H1 (cell line): ENCODE measurements around the gene TAF6.

Source experiments
- CBX5 ChIP-seq: fragments of 300-800, 300-1000 bp; sonication (generic); IDR thresholded peaks from 2 replicates; pipeline ENCODE4 v1.7.1; 2016; ENCODE audit warnings: antibody characterized with exemption, low read length, low read depth
- CBX8 ChIP-seq: fragments of 300-800, 300-1000 bp; sonication (generic); IDR thresholded peaks from 2 replicates; pipeline ENCODE4 v1.7.1; 2016; ENCODE audit warnings: low read depth, low read length, borderline replicate concordance
- CEBPB ChIP-seq: IDR thresholded peaks from 2 replicates; pipeline ENCODE4 v1.6.1; 2012; ENCODE audit warnings: low read depth, low read length
- EP300 ChIP-seq, 2 experiments: IDR thresholded peaks; 1 replicate in 1 of 2; 2 replicates in 1 of 2; pipeline ENCODE4 v1.6.1; 2011 to 2012; ENCODE audit warnings: low read depth in 2 of 2, low read length in 2 of 2, mild to moderate bottlenecking in 2 of 2, borderline replicate concordance in 1 of 2, inconsistent platforms in 1 of 2, moderate library complexity in 1 of 2
- EZH2 ChIP-seq: fragments of 200-600 bp; sonication (generic); IDR thresholded peaks from 2 replicates; pipeline ENCODE4 v1.7.1; 2012; ENCODE audit warnings: low read depth, mild to moderate bottlenecking, moderate library complexity, low read length, inconsistent platforms; ENCODE audit not compliant: severe bottlenecking
- KDM1A ChIP-seq: fragments of 200-600, 300-600 bp; sonication (generic); IDR thresholded peaks from 2 replicates; pipeline ENCODE4 v1.7.1; 2016; ENCODE audit warnings: mild to moderate bottlenecking, low read length, borderline replicate concordance
- MAFK ChIP-seq: IDR thresholded peaks from 2 replicates; pipeline ENCODE4 v1.6.1; 2012; ENCODE audit warnings: low read depth, mild to moderate bottlenecking, improper control_type of control experiment, low read length
- NRF1 ChIP-seq: IDR thresholded peaks from 2 replicates; pipeline ENCODE4 v1.6.1; 2011; ENCODE audit warnings: mild to moderate bottlenecking, low read depth, low read length, improper control_type of control experiment
- POLR2A ChIP-seq, 2 experiments: IDR thresholded peaks; 1 replicate in 1 of 2; 2 replicates in 1 of 2; pipeline ENCODE4 v1.6.1; 2011; ENCODE audit warnings: low read depth in 2 of 2, low read length in 2 of 2, mild to moderate bottlenecking in 2 of 2; ENCODE audit errors: control extremely low read depth in 1 of 2
- RAD21 ChIP-seq, 2 experiments: IDR thresholded peaks in 1 of 2; conservative IDR thresholded peaks in 1 of 2; 2 replicates each; pipeline ENCODE4 v1.6.1; 2011; ENCODE audit warnings: low read depth in 2 of 2, low read length in 2 of 2, improper control_type of control experiment in 1 of 2, inconsistent platforms in 1 of 2, mild to moderate bottlenecking in 1 of 2, moderate library complexity in 1 of 2
- YY1 ChIP-seq: IDR thresholded peaks from 2 replicates; pipeline ENCODE4 v1.6.1; 2011; ENCODE audit warnings: low read depth, mild to moderate bottlenecking, low read length
- TF ChIP-seq, protein P1 (sequence below), 3 experiments: IDR thresholded peaks; 1 replicate in 2 of 3; 2 replicates in 1 of 3; pipeline versions ENCODE4 v1.5.1 to v1.6.1; 2011; ENCODE audit warnings: low read length in 3 of 3, mild to moderate bottlenecking in 3 of 3, inconsistent platforms in 2 of 3, low read depth in 1 of 3, moderate library complexity in 1 of 3; ENCODE audit not compliant: insufficient read depth in 1 of 3; ENCODE audit errors: control extremely low read depth in 1 of 3
- TF ChIP-seq, protein P2 (sequence below): IDR thresholded peaks from 2 replicates; pipeline ENCODE4 v1.6.1; 2012; ENCODE audit warnings: inconsistent platforms
- TF ChIP-seq, protein P3 (sequence below): IDR thresholded peaks from 2 replicates; pipeline ENCODE4 v1.6.1; 2012; ENCODE audit warnings: inconsistent platforms

DNA sequence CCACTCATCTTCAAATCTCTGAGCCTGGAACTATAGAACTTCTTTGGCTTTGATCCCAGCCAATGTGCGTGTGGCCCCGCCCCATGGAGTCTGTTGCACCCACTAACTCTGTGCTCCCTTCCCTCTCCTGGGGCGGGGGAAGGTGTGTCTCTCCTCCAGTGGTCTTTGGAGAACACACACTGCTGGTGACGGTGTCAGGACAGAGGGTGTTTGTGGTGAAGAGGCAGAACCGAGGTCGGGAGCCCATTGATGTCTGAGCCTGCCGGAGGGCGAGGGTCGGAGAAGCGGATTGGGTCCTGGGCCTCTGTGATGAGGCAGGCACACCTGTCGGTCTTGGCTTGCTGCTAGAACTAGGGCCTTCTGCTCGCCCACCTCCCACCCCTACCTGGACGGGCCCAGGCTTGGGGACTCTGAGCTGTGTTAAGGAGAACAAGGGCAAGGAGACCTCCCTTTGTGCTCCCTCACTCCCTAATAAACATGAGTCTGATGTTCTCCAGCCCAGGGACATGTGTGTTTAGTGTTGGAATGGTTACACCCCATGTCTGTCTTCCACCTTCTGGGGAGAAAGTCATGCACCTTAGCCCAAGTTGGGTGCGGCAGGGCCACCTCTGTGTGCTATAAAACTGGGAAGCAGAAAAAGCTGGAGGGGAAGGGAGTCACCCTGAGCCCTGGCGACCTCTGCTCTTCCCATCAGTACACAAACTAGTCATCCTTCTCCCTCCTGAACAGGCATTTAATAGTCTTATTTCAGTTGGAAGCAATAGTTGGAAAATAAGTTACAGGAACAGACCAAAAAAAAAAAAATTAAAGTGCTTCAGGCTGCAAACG lies 34.8 kb upstream of the TAF6 start:
- TF ChIP-seq, protein P1, sequence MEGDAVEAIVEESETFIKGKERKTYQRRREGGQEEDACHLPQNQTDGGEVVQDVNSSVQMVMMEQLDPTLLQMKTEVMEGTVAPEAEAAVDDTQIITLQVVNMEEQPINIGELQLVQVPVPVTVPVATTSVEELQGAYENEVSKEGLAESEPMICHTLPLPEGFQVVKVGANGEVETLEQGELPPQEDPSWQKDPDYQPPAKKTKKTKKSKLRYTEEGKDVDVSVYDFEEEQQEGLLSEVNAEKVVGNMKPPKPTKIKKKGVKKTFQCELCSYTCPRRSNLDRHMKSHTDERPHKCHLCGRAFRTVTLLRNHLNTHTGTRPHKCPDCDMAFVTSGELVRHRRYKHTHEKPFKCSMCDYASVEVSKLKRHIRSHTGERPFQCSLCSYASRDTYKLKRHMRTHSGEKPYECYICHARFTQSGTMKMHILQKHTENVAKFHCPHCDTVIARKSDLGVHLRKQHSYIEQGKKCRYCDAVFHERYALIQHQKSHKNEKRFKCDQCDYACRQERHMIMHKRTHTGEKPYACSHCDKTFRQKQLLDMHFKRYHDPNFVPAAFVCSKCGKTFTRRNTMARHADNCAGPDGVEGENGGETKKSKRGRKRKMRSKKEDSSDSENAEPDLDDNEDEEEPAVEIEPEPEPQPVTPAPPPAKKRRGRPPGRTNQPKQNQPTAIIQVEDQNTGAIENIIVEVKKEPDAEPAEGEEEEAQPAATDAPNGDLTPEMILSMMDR (IDR thresholded peaks at IDR 0.05; ENCODE audit: control extremely low read depth in 1 of 3, insufficient read depth in 1 of 3, low read depth in 1 of 3, low read length in 3 of 3), result no peak
- TF ChIP-seq EZH2 (no peak), EP300 (IDR thresholded peaks at IDR 0.05; ENCODE audit: borderline replicate concordance in 1 of 2, low read depth in 2 of 2, low read length in 2 of 2) (no peak), YY1 (no peak), KDM1A (no peak), NRF1 (no peak), POLR2A (IDR thresholded peaks at IDR 0.05; ENCODE audit: control extremely low read depth in 1 of 2, low read depth in 2 of 2, low read length in 2 of 2) (no peak), CBX5 (no peak), RAD21 (IDR thresholded peaks at IDR 0.05 in 1 of 2, conservative IDR thresholded peaks at IDR 0.05 in 1 of 2; ENCODE audit: low read depth in 2 of 2, low read length in 2 of 2) (no peak), MAFK (no peak), CEBPB (no peak), CBX8 (no peak)
- TF ChIP-seq, protein P2, sequence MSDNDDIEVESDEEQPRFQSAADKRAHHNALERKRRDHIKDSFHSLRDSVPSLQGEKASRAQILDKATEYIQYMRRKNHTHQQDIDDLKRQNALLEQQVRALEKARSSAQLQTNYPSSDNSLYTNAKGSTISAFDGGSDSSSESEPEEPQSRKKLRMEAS, result no peak
- TF ChIP-seq, protein P3, sequence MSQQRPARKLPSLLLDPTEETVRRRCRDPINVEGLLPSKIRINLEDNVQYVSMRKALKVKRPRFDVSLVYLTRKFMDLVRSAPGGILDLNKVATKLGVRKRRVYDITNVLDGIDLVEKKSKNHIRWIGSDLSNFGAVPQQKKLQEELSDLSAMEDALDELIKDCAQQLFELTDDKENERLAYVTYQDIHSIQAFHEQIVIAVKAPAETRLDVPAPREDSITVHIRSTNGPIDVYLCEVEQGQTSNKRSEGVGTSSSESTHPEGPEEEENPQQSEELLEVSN, result no peak
